ELR (cell line): ENCODE data around the gene ALDH3B2.
"Not testable (repeated sequence)": the region's sequence is repeated elsewhere in the genome, so short reads cannot be mapped to it uniquely, and the experiment has no call there.

Experiments used
- DNase-seq: peaks from one replicate; pipeline ENCODE4 v3.0.0-alpha.2; 2015; ENCODE audit warnings: low read depth

The ALDH3B2 gene

GRCh38 chr11:67674442-67674871, at the start of gene ALDH3B2:
ALDH3B2 (minus strand) TSS chr11:67674623; CDS start chr11:67666935, 7,688 bp downstream.
- DNase-seq = no peak

- DNase-seq = not testable (repeated sequence)
Observed at GRCh38 chr11:67723036-67723435, 48.6 kb upstream of the ALDH3B2 start.

GRCh38 chr11:67716226-67716625, 41.8 kb upstream of the ALDH3B2 start:
- not testable (repeated sequence) for DNase-seq

DNA sequence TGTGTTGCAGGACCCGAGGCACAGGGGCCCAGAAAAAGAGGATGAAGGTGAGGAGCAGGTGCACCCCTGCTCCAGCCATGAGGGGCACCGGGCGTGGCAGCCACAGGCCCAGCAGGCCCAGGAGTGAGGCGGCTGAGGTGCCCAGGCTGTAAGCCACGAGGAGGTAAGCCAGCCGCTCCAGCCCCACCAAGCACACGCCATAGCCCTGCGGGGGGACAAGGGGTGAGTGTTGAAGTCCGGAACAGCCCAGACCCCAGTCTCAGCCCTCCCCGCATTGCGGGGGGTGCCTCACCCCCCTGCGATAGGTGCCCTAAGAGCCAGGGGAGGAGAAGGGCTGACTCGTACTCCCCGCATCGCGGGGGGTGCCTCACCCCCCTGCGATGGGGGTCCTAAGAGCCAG, 41.4 kb upstream of the ALDH3B2 start:
- DNase-seq = not testable (repeated sequence)

- DNase-seq = not testable (repeated sequence)
Observed at GRCh38 chr11:67713892-67714509, 39.6 kb upstream of the ALDH3B2 start.

DNA sequence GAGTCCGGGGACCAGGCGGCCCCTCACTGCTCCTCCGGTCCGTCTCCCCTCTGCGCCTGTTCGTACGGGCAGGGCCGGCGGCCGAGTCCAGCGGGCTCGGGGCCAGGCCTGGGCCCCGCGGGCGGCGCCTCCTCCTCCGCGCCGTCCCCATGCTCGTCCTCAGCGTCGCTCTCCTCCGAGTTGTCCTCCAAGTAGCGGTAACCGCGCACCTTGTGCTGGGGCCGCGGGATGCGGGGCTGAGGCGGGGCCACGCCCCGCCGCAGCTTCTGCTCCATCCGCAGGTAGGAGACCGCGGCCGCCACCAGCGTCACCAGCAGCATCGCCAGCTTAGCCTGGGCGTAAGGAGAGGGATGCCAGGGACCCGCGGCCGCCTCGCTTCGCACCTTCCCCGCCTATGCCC, 37.3 kb upstream of the ALDH3B2 start:
- not testable (repeated sequence) for DNase-seq

DNA sequence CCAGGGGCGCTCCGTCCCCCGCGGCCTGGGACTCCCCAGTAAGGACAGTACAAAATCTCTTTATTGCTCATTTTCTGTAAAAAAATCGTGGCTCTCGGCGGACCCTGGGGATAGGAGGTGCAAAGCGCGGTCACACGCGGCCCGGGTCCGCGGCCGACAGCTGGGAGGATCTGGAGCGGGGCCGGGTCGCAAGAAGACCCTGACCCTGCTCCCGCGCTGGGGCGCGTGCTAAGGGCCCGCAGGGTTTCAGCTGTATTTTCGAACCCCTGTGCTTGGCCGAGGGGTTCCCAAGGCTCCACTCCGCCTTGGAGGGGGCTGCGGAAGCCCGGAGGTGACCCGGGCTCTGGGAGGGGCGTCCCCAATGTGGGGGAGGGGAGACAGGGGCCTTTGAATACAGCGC, 36.8 kb upstream of the ALDH3B2 start:
- DNase-seq = not testable (repeated sequence)

- DNase-seq = not testable (repeated sequence)
Observed at GRCh38 chr11:67709806-67710205, 35.4 kb upstream of the ALDH3B2 start.

DNA sequence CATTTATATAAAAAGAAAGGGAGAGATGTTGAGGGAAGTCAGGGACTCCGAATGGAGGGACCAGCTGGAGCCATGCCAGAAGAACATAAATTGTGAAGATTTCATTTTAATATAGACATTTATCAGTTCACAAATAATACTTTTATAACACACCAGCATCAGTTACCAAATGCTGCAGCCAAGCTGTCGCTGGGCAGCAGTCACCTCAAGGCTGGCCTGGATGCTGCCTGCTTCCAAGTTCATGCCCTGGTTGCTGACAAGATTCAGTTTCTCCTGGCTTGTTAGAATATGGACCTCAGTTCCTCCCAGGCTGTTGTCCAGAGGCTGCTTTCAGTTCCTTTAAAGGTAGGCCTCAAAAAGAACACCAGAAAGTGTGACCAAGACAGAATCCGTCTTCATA, 30.8 kb upstream of the ALDH3B2 start:
- no peak for DNase-seq

- DNase-seq = no peak
Observed at GRCh38 chr11:67704524-67704923, 30.1 kb upstream of the ALDH3B2 start.

DNA sequence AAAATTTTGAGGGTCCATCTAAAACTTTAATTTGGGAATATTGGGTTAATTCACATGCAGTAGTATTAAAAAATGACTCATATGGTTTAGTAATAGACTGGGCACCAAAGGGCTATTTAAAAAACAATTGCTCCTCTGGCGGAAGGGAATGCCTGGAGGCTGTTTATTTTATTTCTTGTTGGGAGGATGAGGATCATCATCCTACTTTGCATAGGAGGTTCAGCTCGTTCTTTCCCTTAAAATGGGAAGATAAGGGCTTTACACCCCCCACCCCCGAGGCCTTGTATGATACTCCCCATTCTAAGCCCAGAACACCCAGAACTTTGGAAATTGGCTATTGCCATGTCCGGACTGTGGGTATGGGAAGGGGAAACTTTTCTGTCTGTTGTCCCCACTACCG, 29.3 kb upstream of the ALDH3B2 start:
- DNase-seq = peak; percentile 46

GRCh38 chr11:67700548-67701262, 26.3 kb upstream of the ALDH3B2 start:
- DNase-seq = no peak

DNA sequence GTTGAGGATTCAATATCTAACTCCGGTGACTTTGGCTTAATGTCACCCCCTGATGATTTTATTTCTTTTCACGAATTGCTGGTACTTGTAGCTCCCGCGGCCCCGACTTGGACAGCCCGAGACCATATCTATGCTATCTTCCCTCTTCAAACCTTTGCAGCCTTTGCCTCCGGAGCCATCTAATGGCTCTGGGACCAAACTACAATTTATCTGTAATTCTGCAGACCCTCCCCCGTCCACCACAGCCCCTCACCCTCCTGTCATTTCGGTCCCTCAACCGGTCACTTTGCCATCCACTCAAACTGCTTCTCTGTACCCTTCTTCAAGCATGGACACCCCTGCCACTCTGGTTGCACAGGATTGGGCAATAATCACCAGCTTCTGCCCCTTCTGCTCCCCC, 25.7 kb upstream of the ALDH3B2 start:
- no peak for DNase-seq

DNA sequence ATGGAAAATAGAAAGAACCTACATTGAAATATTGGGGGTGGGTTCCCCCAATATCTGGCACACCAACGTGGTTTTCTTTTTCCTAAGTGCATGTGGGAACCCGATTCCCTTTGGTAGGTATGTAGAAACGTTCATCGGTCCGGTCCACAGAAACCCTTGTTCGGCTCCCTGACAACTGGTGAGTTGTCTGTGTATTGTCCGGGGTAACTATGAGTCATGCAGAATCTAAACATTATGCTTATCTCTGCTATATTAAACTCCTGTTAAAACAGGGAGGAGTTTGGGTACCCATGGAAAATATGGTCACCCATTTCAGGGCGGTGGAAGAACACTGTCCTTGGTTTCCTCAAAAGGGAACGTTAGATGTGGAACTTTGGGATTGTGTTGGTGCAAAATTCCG, 25.1 kb upstream of the ALDH3B2 start:
- peak; percentile 68 for DNase-seq

- peak; percentile 46 for DNase-seq
Observed at GRCh38 chr11:67698247-67698646, 23.8 kb upstream of the ALDH3B2 start.

- no peak for DNase-seq
Observed at GRCh38 chr11:67697846-67698245, 23.4 kb upstream of the ALDH3B2 start.

DNA sequence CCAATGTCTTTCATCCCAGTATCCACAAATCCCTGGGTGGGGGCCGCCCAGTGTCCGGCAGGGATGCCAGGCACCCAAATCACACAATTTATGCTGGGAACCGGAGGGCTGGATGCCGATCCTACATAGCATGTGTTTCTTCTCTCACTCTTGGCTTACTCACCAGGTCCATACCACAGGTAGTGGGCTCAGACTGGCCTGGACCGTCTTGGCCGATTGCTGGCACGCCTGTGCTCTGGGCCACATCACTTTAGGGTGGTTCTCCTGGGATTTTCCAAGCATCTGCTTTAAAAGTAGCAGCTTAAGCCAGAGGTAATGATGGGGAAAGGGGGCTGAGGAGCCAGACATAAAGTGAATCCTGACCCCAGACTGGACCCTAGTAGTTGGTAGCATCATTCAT, 22.6 kb upstream of the ALDH3B2 start:
- DNase-seq = no peak

DNA sequence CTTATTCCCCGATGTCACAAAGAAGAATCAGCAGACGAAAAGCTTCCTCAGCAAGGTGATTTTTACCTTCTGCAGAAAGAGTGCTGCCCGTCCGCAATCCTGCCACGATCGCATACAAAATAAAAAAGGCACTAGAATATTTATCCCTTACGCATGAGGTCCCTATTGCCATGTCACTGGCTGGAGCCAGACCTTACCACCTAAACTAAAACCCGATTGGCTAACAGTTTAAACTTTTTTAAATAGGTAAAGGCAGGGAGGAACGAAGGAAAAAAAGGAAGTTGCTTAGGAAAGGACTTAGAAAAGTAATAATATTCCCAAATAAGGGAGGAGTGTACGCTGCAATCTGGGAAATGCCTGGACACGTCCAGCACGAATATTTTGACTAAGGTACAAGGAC, 21.2 kb upstream of the ALDH3B2 start:
- no peak for DNase-seq

GRCh38 chr11:67694875-67695555, 20.6 kb upstream of the ALDH3B2 start:
- no peak for DNase-seq

GRCh38 chr11:67691149-67691548, 16.7 kb upstream of the ALDH3B2 start:
- DNase-seq = peak; percentile 23

DNA sequence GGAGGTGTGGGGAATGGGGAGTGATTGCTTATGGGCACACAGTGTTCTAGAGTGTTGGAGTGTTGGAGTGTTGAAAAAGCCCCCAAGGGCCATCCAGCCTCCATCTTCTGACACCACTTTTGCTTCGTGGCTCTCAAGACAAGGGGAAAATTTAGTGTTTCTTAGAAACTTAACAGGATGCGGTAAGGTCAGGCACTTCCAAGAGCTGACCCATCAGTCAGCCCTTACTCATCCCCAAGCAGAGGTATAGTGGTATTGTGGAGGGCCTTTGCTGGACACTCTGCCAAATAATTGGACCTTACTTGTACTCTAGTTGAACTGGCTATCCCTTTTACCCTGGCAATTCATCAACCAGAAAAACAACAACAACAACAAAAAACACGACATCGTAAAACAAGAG, 14.8 kb upstream of the ALDH3B2 start:
- no peak for DNase-seq

DNA sequence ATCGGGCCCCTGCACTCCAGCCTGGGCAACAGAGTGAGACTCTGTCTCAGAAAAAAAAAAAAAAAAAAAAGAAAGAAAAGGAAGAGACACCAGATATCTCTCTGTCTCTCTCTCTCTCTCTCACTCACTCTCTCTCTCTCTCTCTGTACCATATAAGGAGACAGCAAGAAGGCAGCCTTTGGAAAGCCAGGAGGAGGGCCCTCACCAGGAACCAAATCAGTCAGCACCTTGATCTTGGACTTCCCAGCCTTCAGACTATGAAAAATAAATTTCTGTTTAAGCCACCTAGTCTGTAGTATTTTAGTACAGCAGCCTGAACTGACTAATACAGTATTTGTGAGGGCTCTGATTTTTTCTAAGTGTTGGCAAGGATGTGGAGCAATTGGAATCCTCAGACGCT, 13.6 kb upstream of the ALDH3B2 start:
- no peak for DNase-seq
